Body of pancreas (tissue), 4 donors: ENCODE measurements around the gene TMEM131L. TPM values are rescaled to one million over a fixed set of nuclear protein-coding genes. Genes with fewer than 3 reads are reported as not detected.

ENCODE experiments used
- ATAC-seq: fragments of 150-250 bp; one replicate; pipeline ENCODE4 v1.9.1; 2016
- DNase-seq, 4 donors: peaks; one replicate each; pipeline ENCODE4 v3.0.0-alpha.2; 2019
- H3K27ac ChIP-seq, 4 donors: fragments of 200-600 bp; sonication (generic); 1 replicate in 3 of 4; 2 replicates in 1 of 4; pipeline versions ENCODE4 v1.5.1 to v1.6.1; 2016 to 2019; ENCODE audit warnings: mild to moderate bottlenecking in 1 of 4, mixed read lengths in 1 of 4, moderate library complexity in 1 of 4
- H3K27me3 ChIP-seq, 2 donors: fragments of 200-600 bp; sonication (generic); one replicate each; pipeline ENCODE4 v1.6.0; 2016; ENCODE audit warnings: mild to moderate bottlenecking in 1 of 2
- H3K36me3 ChIP-seq, 2 donors: fragments of 200-600 bp; sonication (generic); replicated peaks in 1 of 2; 2 replicates each; pipeline ENCODE4 v1.5.1; 2016; ENCODE audit warnings: low read depth in 2 of 2; ENCODE audit not compliant: insufficient read depth in 1 of 2
- H3K4me1 ChIP-seq: fragments of 200-600 bp; sonication (generic); one replicate; pipeline ENCODE4 v1.6.0; 2016
- H3K4me3 ChIP-seq, 2 donors: fragments of 200-600 bp; sonication (generic); 1 replicate in 1 of 2; 2 replicates in 1 of 2; pipeline ENCODE4 v1.5.1; 2016 to 2019
- H3K9me3 ChIP-seq, 3 donors: fragments of 200-600 bp; sonication (generic); 1 replicate in 2 of 3; 2 replicates in 1 of 3; pipeline ENCODE4 v1.5.1; 2016
- POLR2A ChIP-seq, 3 donors: fragments of 450-650 bp; IDR thresholded peaks; one replicate each; pipeline ENCODE4 v1.6.1; 2016; ENCODE audit warnings: antibody characterized with exemption in 3 of 3, mild to moderate bottlenecking in 2 of 3
- WGBS, 2 donors: methylation state at CpG; one replicate each; pipeline ENCODE4 v1.1.5; 2017; 5-methylcytosine and 5-hydroxymethylcytosine counted together
- intact Hi-C: fragments of 100-400 bp; cut with DNase I; formaldehyde crosslinking; loops from one replicate; pipeline ENCODE4 v1.15.1; 2023
- total RNA-seq, 2 donors: library from RNA; depleted of rRNA; stranded (reverse); fragments of >200 nt; gene quantifications; one replicate each; pipeline ENCODE4 v1.1.0, GENCODE V29; 2016
- TF ChIP-seq, protein P1 (sequence below), 7 experiments: fragments of 450-650 bp in 4 of 7; fragments of 200-600 bp in 3 of 7; sonication (generic) in 3 of 7; IDR thresholded peaks; one replicate each; pipeline ENCODE4 v1.5.1; 2016 to 2019; ENCODE audit warnings: antibody characterized with exemption in 7 of 7

Gene TMEM131L
- total RNA-seq, 2 donors from 2014 or later, result 47.1 to 63.6 TPM

DNA sequence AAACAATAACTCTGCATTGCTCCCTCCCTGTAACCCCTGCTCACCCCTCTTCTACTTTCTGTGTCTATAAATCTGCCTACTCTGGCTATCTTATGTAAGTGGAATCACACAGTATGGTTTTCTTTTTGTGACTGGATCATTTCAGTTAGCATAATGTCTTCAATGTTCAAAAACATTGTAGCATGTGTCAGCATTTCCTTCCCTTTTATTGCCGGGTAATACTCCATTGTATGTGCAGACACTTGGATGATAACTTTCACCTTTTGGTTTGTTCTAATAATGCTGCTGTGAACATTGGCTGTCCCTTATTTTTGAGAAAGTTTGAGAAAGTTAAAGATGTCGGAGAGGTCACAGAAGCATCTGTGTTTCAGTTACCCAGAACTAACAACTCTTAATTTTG is 157.3 kb downstream of the TMEM131L start:
- no peak for DNase-seq
- H3K9me3 ChIP-seq, result no peaks in the 10 kb centered on the region
- no peaks in the 10 kb centered on the region for H3K27me3 ChIP-seq
- intact Hi-C loops, result no loop called here
- TF ChIP-seq POLR2A (IDR thresholded peaks at IDR 0.05), result no peak
- TF ChIP-seq, protein P1, sequence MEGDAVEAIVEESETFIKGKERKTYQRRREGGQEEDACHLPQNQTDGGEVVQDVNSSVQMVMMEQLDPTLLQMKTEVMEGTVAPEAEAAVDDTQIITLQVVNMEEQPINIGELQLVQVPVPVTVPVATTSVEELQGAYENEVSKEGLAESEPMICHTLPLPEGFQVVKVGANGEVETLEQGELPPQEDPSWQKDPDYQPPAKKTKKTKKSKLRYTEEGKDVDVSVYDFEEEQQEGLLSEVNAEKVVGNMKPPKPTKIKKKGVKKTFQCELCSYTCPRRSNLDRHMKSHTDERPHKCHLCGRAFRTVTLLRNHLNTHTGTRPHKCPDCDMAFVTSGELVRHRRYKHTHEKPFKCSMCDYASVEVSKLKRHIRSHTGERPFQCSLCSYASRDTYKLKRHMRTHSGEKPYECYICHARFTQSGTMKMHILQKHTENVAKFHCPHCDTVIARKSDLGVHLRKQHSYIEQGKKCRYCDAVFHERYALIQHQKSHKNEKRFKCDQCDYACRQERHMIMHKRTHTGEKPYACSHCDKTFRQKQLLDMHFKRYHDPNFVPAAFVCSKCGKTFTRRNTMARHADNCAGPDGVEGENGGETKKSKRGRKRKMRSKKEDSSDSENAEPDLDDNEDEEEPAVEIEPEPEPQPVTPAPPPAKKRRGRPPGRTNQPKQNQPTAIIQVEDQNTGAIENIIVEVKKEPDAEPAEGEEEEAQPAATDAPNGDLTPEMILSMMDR (IDR thresholded peaks at IDR 0.05), result no peak
- peaks cover 13 to 60% of the 10 kb centered on the region in 2 donors for H3K36me3 ChIP-seq
- H3K4me3 ChIP-seq, result no peak overlapping the region
- H3K27ac ChIP-seq, result no peak overlapping the region
- no peak for ATAC-seq
- no peaks in the 10 kb centered on the region for H3K4me1 ChIP-seq
- 77 to 92% methylated on average over 2 of the region's 2 CpGs for WGBS, 2 donors

DNA sequence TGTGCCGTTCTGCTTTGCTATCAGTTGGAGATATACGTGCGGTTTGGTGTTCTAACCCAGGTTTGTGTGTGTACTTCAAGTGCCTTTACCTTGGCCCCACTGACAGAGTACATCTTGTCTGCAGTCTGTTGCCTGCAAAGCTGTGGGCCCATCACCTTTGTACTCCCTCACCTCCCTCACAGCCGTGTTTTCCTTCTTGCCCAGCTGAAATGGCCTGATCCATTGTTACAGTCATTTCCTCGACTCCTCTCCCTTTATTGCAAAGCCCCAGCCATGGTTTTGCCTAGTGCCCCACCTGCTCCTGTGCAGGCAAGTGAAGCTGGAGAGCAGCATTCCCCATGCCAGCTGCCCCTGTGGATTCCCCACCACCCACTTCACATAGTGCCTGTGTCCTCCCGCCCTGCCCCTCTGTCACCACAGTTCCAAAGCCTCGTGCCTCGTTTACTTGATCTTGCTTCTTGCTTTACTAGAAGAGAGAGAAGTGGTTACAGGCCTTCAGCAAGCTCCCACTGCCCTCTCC is 162.7 kb downstream of the TMEM131L start:
- Histone ChIP-seq H3K9me3 (no peaks in the 10 kb centered on the region), H3K36me3 (peaks cover 19 to 59% of the 10 kb centered on the region in 2 donors), H3K27ac (no peak overlapping the region), H3K4me3 (no peak overlapping the region), H3K27me3 (no peaks in the 10 kb centered on the region), H3K4me1 (no peaks in the 10 kb centered on the region)
- DNase-seq (no peak), ATAC-seq (no peak)
- intact Hi-C loops, result no loop called here
- TF ChIP-seq, protein P1 (IDR thresholded peaks at IDR 0.05), result no peak
- WGBS, 2 donors, result 68 to 91% methylated on average over 8 of the region's 8 CpGs

DNA sequence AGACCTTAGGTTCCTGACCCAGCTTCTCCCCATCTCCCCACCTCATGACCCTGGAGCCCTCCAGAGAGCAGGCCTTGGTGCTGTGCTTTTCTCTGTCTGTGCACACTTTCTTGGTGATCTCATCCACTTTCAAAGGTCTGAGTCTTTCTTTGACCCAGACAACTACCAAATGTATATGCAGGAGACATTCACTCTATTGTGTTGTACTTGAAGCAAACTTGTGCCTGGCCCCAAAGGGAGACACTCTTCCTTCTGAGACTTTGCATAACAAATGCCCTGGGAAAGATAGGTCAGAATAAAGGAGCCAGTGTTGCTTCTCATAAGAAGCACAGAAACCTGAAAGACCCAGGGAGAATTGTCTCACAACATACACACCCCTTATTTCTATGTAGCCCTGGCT is 163.6 kb downstream of the TMEM131L start:
- DNase-seq, result no peak
- Histone ChIP-seq H3K9me3 (no peaks in the 10 kb centered on the region), H3K36me3 (peaks cover 17 to 62% of the 10 kb centered on the region in 2 donors), H3K27ac (no peak overlapping the region), H3K27me3 (no peaks in the 10 kb centered on the region), H3K4me1 (no peaks in the 10 kb centered on the region), H3K4me3 (no peak overlapping the region)
- TF ChIP-seq, protein P1 (IDR thresholded peaks at IDR 0.05), result no peak
- TF ChIP-seq POLR2A (IDR thresholded peaks at IDR 0.05), result no peak
- intact Hi-C loops, result no loop called here
- no peak for ATAC-seq

DNA sequence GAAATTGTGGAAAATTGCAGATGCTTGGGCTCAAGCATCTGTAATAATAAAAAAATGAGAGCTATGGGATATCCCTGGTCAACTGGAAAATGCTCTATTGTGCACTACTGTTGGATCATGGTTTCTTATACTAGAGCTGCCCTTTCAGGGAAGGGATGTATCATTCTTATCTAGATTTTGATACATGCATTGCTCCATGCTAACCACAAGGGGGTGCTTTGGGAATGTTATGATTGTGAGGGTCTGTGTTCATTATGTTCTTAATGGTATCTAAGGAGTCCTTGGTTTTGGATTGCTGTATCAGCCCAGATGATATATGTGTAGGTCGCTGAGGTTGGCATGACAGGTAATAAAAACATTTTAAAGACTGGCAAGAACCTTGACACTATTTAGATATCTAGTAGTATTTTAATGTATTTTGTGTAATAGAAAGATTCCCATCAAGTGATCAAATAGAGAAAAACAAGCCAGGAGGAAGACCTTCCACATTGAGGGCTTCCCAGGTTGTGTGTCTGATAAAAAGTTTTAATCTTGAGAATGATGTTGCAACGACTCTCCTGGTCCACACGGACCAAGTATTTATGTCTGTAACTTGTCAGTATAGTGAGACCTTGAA is 168.7 kb downstream of the TMEM131L start:
- ATAC-seq, result no peak
- Histone ChIP-seq H3K27ac (no peak overlapping the region), H3K27me3 (no peaks in the 10 kb centered on the region), H3K4me1 (no peaks in the 10 kb centered on the region), H3K4me3 (no peak overlapping the region), H3K9me3 (no peaks in the 10 kb centered on the region), H3K36me3 (peaks cover 6 to 32% of the 10 kb centered on the region in 2 donors)
- WGBS, 2 donors, result 77 to 83% methylated on average over 3 of the region's 3 CpGs
- TF ChIP-seq POLR2A (IDR thresholded peaks at IDR 0.05), result no peak
- TF ChIP-seq, protein P1 (IDR thresholded peaks at IDR 0.05), result peak in 6 of 7 experiments; percentile 26 to 53 (median 40)
- intact Hi-C loops, result no loop called here
- no peak for DNase-seq

DNA sequence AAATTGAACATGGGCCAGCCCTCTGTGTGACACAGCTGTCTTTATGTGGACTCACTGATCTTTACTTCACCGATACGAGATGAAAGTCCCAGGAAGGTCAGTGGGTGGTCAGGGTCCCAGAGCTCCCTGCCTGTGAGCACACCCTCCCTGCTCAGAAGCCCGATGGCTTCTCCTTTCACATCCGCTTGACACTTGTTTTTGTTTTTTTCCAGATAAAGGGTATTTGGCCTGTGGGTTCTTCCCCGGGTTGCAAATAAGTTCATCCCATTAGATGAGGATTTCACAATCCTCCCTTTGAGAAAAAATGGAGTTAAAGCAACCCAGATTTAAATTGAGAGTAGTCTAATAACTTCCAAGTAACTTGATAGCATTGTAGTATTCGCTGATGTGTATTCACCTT is 169.7 kb downstream of the TMEM131L start:
- Histone ChIP-seq H3K4me3 (no peak overlapping the region), H3K27me3 (no peaks in the 10 kb centered on the region), H3K9me3 (no peaks in the 10 kb centered on the region), H3K36me3 (peaks cover 6 to 24% of the 10 kb centered on the region in 2 donors), H3K27ac (no peak overlapping the region), H3K4me1 (no peaks in the 10 kb centered on the region)
- ATAC-seq, result no peak
- DNase-seq, result no peak
- intact Hi-C loops, result no loop called here
- TF ChIP-seq, protein P1 (IDR thresholded peaks at IDR 0.05), result no peak
- TF ChIP-seq POLR2A (IDR thresholded peaks at IDR 0.05), result no peak
- WGBS, 2 donors, result 80 to 83% methylated on average over 6 of the region's 6 CpGs
